ENCODE measurements around the gene ZCCHC12.
"Not testable (repeated sequence)": the region's sequence is repeated elsewhere in the genome, so short reads cannot be mapped to it uniquely, and the experiment has no call there.

The ZCCHC12 gene
- total RNA-seq: 0 to 0.12 (median 0) reads per million in 18 experiments

DNA sequence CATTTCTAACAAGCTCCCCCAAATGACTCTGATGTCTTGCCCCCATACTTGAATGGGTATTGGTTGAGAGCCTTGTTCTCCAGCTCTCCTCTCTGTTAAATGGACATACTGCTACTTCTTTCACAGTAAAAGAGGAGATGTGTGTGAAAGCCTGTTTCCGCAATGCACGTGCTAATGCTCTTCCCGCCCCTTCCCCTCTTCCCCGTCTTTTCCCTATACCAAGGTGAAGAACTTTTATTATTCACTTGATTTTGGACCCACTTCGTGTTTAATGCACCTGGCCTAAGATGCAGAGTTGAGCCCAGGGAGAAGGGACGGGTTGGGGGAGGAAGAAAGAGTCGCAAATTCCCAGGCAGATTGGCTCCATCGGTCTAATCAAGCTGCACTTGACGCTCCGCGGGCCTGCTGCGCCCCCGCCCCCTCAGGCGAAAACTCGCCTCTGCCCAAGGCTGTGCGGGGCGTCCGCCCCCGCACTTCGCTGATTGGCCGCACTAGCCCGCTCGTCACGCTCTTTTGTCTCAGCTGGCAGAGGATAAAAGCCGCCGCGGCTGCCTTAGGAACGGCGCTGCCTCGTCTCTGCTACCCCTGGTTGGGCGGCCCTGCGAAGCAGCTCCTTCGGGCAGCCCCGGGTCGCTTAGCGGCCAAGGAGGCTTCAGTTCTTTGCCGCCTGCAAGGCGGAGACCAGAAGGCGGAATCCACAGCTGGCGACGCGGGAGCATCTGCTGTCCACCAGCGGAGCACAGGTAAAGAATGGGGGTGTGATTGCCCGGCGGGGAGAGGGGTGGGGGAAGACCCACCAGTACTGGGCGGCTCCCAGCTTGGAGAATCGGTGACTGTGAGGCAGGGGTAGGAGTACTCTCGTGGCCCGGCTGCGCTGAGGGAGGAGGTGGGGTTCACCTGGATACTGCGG is at the start of gene ZCCHC12:
TSS of gene ZCCHC12 (plus strand) at position 562 of the 910 bp plus-strand sequence. CDS start 1,421 bp downstream, outside the sequence.
- DNase-seq: no peak

DNA sequence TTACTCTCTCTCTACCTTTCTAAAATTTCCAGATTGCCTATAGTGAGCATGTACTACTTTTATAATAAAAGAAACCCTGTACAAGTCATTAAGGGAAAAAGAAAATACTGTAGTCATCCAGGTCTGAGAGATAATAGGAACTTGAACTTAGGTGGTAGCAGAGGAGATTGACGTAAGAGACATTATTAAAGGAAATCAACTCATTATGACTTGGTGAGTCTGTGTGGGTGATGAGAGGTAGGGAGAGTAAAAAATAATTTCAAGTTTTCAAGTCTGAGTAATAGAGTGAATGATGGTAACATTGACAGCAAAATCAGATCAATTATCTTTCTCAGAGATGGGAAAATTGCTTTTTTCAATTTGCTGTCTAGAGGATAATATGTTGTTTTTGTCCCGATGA is 44.0 kb upstream of the ZCCHC12 start:
- DNase-seq: no peak

- DNase-seq: no peak
These were observed 43.1 kb upstream of the ZCCHC12 start for GRCh38 chrX:118780509-118780908.

- no peak for DNase-seq
These were observed 42.7 kb upstream of the ZCCHC12 start for GRCh38 chrX:118780911-118781310.

DNA sequence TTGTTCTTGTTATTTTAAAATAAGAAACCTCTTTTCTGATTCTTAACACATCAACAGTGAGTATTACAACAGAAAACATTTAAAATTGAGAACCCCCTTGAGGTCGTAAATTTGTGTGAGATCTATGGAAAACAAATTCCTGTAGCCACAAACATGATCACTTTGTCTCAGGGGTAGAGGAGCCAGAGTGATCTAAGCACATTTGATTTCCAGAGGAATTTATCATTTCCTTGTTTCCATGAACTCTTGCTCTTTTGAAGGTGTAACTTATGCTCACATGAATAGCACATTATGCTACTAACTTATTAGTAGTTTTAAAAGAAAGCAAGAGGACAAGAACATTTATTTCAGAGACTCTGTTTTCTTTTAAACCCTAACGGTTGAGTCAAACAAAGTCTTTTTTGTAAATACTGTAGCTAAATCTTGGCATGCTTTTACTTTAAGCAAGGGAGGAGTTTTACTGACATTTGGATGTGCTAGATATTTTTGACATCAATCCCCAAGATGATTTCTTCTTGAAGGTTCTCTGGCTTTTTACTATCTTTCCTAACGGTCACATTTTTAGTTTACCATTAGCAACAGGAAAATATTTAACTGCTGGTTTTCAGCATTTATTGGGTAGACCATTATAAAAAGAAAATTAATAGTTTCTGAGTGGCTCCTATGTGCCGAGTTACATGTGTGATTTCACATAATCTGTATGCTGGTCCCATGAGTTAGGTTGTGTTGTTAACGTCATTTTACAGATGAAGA is 27.9 kb upstream of the ZCCHC12 start:
- no peak for DNase-seq

DNA sequence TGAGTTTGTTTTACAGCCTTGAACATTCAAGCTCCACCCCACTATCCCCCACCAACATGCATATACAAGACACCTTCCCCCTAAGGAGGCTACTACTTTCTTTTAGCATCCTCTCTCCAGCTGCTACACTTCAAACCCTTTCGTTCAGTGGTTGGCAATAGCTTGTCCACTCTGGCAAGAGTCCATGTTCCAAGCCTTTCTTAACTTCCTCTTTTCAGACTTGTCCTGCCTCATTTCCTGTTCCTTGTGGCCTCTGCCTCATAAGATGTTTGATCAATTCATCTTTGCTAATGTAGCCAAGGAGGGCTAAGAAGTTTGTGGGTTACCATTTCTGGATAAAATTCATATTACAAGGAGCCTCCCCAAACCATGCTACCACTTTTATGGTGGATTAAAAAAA is 20.8 kb upstream of the ZCCHC12 start:
- peak; percentile 63 to 69 for DNase-seq

DNA sequence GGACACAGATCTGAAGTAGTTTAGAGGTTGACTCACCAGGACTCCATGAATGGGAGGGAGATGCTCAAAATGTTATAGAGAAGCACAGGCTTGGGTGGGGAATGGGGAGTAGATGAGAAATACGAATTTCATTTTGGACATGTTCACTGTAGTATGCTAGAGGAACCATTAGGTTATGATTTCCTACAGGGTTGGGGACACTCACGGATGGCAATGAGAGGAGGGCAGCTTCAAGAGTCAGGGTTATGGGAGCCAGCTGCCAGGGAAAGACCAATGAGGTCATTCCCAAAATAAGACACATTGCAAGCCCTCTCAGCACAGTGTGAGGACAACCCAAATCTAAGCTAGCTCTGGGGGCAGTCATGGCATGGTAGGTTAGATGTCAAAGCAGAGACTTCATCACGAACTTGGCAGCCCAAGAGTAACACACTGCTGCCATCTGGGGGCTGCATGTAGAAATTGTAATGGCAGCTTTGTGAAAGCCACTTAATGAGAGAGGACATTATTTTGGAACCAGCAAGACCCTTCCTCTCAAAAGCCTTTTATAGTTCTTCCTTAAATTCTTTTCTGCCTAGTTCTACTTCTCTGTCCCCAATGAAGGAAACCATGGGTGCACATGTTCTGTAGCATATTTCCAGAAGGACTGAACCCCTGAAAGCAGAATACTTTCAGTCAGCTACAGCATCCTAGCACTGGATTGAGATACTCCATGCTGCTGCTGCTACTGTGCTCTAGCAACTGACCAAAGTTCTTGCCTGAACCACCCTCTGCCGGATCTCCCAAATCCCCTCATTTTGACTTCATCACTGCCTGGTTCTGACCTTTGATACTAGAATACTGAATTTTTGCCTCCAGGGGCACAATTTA is 16.2 kb upstream of the ZCCHC12 start:
- DNase-seq: peak; percentile 45 to 55

DNA sequence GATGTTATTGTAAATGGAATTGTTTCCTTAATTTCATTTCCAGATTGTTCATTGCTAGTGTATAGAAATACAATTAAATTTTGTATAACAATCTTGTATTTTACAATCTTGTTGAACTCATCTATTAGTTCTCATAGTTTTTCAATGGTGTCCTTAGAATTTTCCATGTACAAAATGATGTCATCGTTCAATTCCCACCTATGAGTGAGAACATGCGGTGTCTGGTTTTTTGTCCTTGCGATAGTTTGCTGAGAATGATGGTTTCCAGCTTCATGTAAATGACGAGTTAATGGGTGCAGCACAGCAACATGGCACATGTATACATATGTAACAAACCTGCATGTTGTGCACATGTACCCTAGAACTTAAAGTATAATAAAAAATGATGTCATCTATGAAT is 6.4 kb upstream of the ZCCHC12 start:
- not testable (repeated sequence) for DNase-seq

DNA sequence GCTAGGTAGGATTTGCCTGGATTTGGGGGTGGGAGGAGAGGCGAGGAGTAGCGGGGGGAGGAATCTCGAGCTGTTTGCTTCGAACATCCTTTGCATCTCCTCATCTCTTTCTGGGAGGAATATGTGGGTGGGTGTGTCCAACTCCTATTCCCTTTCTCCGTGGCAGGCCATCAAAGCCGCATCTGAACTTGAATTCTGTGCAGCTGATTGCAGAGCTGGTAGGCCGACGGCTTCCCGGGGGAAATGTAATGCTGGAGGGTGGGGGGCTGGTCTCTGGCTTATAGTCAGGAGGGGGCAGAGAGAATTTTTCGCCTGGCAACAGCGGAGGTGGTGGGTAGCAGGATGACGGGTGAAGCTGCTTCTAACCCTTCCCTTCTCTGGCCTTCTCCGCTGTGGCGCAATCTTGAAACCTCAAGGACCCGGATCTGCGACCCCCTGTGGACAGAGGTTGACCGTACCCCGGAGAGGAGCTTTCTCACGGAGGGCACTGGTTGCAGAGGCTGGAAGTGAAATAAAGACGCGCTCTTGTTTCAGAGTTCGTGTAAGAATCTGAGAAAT is 628 bp downstream of the ZCCHC12 start:
- no peak for DNase-seq

DNA sequence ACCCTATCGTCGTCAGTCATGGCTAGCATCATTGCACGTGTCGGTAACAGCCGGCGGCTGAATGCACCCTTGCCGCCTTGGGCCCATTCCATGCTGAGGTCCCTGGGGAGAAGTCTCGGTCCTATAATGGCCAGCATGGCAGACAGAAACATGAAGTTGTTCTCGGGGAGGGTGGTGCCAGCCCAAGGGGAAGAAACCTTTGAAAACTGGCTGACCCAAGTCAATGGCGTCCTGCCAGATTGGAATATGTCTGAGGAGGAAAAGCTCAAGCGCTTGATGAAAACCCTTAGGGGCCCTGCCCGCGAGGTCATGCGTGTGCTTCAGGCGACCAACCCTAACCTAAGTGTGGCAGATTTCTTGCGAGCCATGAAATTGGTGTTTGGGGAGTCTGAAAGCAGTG is 1.6 kb downstream of the ZCCHC12 start:
- no peak for DNase-seq

- DNase-seq: peak; percentile 44 to 66
These were observed 15.8 kb downstream of the ZCCHC12 start for GRCh38 chrX:118839334-118839958.

DNA sequence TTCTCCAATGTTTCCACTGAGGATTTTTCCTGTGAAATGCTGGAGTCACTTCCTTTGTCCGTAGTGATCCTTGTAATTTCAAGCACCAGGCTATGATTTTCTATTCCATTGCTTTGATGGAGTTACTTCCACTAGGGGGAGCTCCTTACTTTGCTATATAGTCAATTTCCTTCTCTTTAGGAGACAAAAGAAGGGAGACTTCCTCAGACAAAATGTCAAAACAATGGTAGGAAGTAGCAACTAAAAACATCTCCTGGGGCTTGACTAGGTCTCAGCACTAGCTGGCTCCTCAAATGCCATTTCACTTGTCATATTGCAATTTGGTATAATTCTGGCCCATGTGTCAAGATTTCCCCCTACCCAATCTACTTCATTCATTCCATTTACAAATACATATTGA is 24.1 kb downstream of the ZCCHC12 start:
- DNase-seq: peak; percentile 55 to 65

GRCh38 chrX:118853596-118853995 is 30.0 kb downstream of the ZCCHC12 start:
- no peak for DNase-seq

GRCh38 chrX:118855681-118856310 is 32.2 kb downstream of the ZCCHC12 start:
- DNase-seq: no peak

GRCh38 chrX:118857006-118857405 is 33.4 kb downstream of the ZCCHC12 start:
- DNase-seq: no peak

GRCh38 chrX:118861338-118861737 is 37.7 kb downstream of the ZCCHC12 start:
- DNase-seq: no peak

- DNase-seq: no peak
These were observed 38.5 kb downstream of the ZCCHC12 start for GRCh38 chrX:118862091-118862490.

DNA sequence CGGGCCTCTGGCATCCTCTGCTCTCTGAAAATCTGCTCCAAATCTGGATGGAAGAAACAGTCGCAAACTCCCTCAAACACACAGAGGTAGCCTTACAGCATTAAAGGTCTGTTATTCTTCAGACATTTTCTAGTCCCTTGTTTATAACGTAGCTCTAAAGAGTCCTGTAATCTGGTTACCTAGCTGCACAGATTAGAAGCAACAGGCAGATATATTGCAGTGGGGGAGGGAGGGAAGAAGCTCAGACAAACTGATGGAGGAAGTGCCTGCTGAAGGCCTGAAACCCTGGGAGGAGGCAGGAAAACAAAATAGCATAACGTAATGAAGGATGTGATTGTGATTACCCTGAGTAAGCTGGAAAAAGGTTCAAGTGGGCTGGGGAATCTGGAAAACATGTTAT is 39.4 kb downstream of the ZCCHC12 start:
- DNase-seq: no peak

DNA sequence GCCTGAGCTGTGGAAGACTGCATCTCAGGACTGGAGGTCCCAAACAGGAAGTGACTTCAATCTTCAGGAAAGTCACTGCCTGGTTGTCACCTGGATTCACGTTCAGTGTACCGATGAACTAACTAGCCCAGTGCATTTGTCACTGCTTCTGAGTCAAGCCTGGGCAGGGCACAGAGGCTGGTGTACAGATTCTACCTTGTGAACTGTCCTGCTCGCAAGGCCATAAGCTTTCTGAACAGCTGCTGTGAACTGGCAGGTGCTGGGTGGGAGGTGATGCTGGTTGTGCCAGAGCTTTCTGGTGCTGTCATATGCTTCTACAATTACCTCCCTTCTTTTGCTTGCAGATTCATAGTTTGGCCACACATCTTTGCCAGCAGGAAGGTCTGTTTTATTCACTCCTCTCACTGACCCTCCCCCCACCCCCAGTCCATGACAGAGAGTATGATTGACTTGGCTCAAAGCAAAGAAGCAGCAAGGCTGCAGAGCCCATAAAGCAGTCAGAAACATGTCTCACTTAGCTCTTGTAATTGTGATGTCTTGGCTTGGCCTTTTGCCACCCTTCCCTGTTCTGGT is 40.5 kb downstream of the ZCCHC12 start:
- no peak for DNase-seq

DNA sequence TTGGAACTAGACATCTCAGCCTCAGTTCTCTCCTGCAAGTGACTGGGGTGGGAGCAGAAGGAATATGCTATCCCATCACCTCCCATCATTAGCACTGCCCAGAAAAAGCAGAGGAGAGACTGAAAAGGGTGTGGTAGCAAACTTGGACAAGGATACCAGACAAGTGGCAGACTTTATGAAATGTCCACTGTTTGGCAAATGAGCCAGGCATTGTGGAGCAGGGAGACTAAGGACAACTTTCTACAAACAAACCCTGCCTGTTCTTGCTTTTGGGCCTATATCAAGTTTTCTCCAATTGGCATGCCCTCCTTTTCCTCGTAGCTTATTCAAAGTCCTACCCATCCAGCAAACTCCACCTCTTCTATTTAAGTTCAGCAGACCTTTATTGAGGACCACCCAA is 41.6 kb downstream of the ZCCHC12 start:
- DNase-seq: no peak

- DNase-seq: no peak
These were observed 43.6 kb downstream of the ZCCHC12 start for GRCh38 chrX:118867251-118867650.
